GM19035 (cell line): ENCODE measurements around the gene USP34.
A peak's percentile ranks its signal among the peaks of the same experiment; 100 is the strongest.
"Not testable (repeated sequence)": the region's sequence is repeated elsewhere in the genome, so short reads cannot be mapped to it uniquely, and the experiment has no call there.

ENCODE experiments used
- ATAC-seq: cut with Tn5 transposase; IDR thresholded peaks from one replicate; pipeline ENCODE4 v1.9.1; 2021; ENCODE audit not compliant: unreplicated experiment

Gene USP34

DNA sequence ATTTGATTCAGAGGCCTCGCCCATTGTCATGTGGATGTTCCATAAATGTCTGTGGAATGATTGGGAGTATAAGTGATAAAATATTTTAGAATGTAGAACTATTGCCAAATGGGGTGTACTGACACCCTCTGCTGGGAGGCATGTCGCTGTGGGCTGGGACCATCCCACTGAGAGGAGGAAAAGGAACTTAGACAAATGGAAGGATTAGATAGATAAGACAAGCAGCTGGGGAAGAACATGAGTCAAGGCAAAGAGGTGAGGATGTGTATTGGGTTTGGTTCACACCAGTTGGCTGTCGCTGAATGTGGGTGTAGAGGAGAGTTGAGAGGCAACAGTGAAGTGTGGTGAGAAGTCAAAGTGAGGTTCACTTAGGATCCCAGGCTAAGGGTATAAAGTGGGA, 304.9 kb downstream of the USP34 start:
- no peak for ATAC-seq

DNA sequence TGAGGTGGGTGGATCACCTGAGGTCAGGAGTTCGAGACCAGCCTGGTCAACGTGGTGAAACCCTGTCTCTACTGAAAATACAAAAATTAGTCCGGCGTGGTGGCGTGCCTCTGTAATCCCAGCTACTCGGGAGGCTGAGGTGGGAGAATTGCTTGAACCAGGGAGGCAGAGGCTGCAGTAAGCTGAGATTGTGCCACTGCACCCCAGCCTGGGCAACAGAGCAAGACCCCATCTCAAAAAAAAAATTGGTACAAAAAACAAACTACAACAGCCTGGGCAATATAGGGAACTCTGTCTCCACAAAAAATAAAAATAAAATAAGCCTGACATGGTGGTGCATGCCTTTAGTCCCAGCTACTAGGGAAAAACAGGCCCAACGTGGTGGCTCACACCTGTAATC, 305.8 kb downstream of the USP34 start:
- ATAC-seq: not testable (repeated sequence)

DNA sequence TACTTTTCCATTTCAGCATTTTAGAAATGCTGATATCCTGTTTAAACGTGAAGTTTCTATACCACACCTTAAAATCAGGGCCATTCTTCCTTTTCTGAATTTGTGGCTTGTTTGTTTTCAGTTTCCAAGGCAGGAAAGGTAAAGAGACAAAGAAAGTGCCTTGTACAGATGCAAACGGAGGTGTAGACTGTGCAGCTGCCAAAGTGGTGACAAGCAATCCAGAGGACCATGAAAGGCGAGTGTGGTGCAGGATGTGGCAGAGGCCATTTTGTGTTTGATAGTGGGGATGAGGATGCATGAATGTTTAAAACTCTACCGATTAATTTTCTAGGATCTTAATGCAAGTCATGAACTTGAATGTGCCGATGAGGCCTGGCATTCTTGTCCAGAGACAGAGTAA, 308.2 kb downstream of the USP34 start:
- ATAC-seq: no peak

DNA sequence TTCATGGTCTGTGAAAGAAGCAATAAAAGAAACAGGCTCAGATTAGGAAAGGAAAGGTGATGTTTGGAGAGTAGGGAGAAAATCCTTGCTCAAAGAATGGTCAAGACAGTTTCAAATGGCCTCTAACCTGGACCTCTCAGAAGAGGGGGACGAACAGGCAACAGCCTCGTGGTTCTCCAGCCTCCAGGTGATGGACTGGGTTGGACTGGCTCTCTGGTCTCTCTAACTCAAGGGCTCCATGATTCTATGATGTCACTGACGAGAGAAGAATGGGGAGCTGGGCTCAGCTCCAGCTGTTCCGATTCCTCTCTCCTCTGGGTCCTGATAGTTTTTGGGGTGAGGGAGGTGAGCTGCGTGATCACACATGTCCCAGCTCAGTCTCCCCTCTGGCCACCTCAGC, 309.0 kb downstream of the USP34 start, which contains the start of gene C2orf74:
Gene C2orf74 (plus strand): TSS at position 301 of the 400 bp plus-strand sequence. CDS start 327 bp downstream, outside the sequence.
- no peak for ATAC-seq

DNA sequence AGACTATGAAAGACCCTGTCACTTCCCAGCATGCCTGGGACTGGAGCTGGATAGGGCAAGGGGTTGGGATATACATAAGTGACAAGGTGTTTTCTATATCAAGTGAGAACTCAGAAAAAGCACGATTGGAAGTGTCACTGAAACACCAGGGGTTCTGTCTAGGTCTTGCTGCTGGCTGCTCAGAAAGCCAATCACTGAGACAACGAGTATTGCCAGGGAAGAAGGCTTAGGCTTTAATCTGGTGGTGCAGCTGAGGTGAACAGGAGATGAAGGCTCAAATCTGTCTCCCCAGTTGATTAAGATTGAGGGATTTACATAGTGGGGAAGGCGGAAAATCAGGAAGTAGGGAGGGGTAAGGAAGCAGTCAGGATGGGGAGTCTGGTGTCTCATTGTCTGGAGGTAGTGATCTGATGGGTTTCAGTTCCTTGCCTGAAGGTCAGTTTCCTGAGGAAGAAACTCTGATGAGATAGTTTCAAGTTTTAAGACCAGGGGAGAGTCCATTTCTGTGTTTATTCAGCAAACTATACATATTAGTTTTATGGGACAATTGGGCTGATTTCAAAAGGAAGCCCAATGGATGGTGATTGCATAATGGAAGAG, 312.4 kb downstream of the USP34 start:
- no peak for ATAC-seq

DNA sequence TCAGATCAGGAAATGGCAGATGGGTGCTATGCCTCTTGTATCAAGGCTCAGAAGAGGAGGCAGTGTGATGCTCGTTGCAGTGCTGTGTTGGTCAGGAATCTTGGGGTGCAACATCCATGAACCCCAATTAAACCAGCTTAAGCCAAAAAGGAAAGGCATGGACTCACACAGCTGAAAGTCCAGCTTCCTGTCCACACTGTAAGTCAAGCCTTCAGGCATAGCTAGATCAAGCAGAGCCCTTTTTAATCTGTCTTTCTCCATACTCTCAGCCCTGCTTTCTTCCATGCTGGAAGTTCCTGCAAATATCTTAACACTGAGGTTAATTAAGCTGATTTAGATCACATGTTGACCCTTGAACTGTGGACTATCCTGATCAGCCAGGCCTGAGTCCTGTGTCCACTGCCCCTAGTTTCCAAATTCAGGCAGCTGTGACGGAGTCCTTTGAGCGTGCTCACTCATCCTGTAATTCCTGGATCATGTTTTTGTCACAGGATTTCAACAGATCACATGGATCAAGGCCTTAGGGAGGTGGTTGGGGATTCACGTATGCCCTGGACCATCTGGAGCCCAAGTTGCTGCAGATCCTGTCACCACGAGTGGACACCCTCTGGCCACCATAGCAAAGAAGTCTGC, 313.4 kb downstream of the USP34 start:
- no peak for ATAC-seq

DNA sequence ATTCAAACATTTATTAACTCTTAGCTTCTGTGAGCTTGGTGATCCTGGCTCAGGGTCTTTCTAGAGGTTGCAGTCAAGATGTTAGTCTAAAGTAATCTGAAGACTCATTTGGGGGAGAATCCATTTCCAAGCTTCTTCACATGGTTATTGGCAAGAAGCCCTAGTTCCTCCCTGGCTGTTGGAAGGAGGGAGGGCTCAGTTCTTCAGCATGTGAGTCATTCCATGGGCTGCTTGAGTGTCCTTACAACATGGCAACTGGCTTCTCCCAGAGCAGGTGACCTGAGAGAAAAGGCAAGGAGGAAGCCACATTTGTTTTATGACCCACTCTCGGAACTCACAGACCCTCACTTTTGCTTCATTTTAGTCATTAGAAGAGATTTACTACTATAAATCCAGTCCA, 319.5 kb downstream of the USP34 start:
- ATAC-seq: no peak

DNA sequence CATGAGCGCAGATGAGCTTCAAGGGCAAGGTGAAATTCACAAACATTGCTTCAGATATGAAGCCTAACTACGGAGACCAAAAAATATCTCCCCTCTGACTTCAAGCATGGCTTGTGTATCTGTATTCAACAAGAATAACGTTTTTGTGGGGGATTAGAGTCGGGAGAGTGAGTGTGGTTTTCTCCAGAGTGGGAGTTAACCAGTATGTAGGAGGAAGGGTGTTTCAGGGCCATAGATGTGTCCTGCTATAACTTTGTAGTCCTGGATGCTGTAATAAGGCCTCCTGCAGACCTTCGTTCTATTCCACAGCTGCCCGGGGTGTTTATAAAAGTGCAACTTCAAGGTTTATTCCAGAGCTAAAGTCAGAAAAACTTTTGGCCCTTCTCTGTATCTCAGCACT, 321.8 kb downstream of the USP34 start:
- no peak for ATAC-seq

DNA sequence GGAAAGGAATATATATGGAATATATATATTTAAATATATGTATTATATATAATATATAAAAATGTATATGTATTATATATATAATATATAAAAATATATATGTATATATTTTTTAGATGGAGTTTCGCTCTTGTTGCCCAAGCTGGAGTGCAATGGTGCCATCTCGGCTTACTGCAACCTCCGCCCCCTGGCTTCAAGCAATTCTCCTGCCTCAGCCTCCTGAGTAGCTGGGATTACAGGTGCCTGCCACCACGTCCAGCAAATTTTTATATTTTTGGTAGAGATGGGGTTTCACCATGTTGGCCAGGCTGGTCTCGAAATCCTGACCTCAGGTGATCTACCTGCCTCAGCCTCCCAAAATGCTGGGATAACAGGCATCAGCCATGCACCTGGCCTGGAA, 322.8 kb downstream of the USP34 start:
- not testable (repeated sequence) for ATAC-seq

DNA sequence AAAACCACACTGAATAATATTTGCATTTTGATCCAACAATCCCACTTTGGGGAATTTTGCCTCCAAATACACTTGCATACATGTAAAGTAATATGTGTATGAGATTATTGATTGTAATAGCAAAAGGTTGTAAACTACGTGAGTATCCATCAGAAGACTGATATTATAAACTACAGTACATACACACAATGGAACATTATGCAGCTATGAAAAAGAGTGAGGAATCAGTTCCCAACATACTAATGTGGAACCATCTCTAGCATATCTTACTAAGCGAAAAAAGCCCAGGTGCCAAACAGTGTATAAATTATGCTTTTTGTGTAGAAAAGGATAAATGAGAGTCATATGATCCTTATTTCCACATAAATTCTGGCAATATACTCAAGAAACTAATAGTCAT, 324.9 kb downstream of the USP34 start:
- no peak for ATAC-seq

DNA sequence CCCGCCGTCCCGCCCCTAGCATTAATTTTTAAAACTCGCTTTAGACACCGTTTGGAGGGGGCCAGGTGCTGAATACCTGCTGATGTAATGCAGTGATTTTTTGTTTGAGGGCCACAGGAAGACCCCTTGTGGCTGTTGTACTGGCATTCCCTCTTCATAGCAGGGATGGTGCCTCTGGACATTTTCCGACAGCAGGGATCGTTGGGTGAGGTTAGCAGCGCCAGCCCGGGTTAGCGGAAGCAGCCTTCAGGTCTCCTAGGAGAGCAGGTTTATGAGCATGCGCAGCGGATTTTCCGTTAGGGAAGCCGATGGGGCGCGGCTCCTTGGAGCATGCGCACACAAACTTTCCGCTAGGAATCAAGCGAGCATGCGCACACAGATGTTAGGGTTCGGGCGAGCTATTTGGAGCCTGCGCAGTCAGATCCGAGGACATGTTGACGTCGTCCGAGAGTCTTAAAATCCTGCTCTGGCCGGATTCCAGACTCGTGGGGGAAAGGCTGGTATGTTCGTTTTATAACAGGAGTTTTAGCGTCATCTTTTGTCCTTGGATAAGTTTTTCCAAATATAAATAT, 326.1 kb downstream of the USP34 start:
- peak; percentile 85 for ATAC-seq

DNA sequence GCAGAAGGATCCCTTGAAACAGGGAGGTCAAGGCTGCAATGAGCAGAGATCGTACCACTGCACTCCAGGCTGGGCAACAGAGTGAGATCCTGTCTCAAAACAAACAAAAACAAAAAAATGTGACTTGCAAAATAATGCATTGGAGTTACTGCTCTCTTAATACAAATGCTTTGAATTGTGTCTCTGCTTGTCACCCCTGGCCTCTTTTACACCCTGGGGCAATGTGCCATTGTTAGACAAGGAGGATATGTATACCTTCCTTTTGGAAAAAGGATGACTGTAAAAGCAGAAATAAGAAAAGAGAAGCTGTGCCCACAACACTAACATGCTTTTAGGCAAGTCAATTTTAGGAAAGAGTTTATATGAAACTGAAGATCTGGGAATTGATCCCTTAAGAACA, 329.7 kb downstream of the USP34 start:
- ATAC-seq: no peak

DNA sequence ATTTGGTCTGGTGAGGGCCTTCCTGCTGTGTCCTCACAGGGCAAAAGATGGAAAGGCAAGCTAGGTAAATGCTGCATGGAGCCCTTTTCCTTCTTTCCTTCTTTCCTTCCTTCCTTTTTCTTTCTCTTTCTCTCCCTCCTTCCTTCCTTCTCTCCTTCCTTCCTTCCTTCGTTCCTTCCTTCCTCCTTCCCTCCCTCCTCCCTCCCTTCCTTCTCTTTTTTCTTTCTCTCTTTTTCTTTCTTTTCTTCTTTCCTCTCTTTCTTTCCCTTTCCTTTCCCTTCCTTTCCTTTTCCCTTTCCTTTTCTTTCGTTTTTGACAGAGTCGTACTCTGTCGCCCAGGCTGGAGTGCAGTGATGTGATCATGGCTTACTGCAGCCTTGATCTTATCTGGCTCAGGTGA, 332.0 kb downstream of the USP34 start:
- no peak for ATAC-seq
